Spleen (tissue), 11 donors: ENCODE measurements around the gene PRDX2. TPM values are rescaled to one million over a fixed set of nuclear protein-coding genes. Genes with fewer than 3 reads are reported as not detected.
"Not testable (repeated sequence)": the region's sequence is repeated elsewhere in the genome, so short reads cannot be mapped to it uniquely, and the experiment has no call there.

ENCODE experiments used
- DNase-seq: peaks from one replicate; pipeline ENCODE4 v3.0.0-alpha.2; 2020
- H3K27ac ChIP-seq, 8 donors: fragments of 200-600 bp; sonication (generic) in 7 of 8; 1 replicate in 4 of 8; 2 replicates in 4 of 8; pipeline versions ENCODE4 v1.5.0 to v1.8.0; 2016 to 2021; ENCODE audit warnings: inconsistent platforms in 4 of 8, mild to moderate bottlenecking in 4 of 8, moderate library complexity in 1 of 8
- H3K27me3 ChIP-seq, 7 donors: fragments of 200-600 bp; sonication (generic) in 6 of 7; replicated peaks in 1 of 7; 1 replicate in 4 of 7; 2 replicates in 3 of 7; pipeline versions ENCODE4 v1.5.0 to v1.8.0; 2016 to 2021; ENCODE audit warnings: inconsistent platforms in 3 of 7, mild to moderate bottlenecking in 1 of 7
- H3K36me3 ChIP-seq, 6 donors: fragments of 200-600 bp; sonication (generic) in 5 of 6; 1 replicate in 4 of 6; 2 replicates in 2 of 6; pipeline versions ENCODE4 v1.5.0 to v1.8.0; 2016 to 2021; ENCODE audit warnings: inconsistent platforms in 2 of 6
- H3K4me1 ChIP-seq, 6 donors: fragments of 200-600 bp; sonication (generic) in 5 of 6; 1 replicate in 3 of 6; 2 replicates in 3 of 6; pipeline versions ENCODE4 v1.5.0 to v1.8.0; 2016 to 2021; ENCODE audit warnings: inconsistent platforms in 3 of 6
- H3K4me3 ChIP-seq, 8 donors: fragments of 200-600 bp; sonication (generic) in 7 of 8; 1 replicate in 4 of 8; 2 replicates in 4 of 8; pipeline versions ENCODE4 v1.5.0 to v1.8.0; 2016 to 2021; ENCODE audit warnings: inconsistent platforms in 4 of 8, mild to moderate bottlenecking in 4 of 8, moderate library complexity in 2 of 8
- H3K9me3 ChIP-seq, 8 donors: fragments of 200-600 bp; sonication (generic) in 7 of 8; 1 replicate in 4 of 8; 2 replicates in 4 of 8; pipeline versions ENCODE4 v1.5.0 to v1.8.0; 2016 to 2021; ENCODE audit warnings: inconsistent platforms in 4 of 8
- CTCF ChIP-seq, 11 experiments: fragments of 200-600 bp in 7 of 11; fragments of 450-650 bp in 4 of 11; sonication (generic) in 4 of 11; IDR thresholded peaks in 8 of 11; conservative IDR thresholded peaks in 3 of 11; 1 replicate in 7 of 11; 2 replicates in 4 of 11; pipeline versions ENCODE4 v1.4.0 to v1.8.0; 2016 to 2021; ENCODE audit warnings: antibody characterized with exemption in 11 of 11, inconsistent platforms in 4 of 11, mild to moderate bottlenecking in 1 of 11
- POLR2A ChIP-seq, 3 donors: fragments of 450-650 bp; IDR thresholded peaks; one replicate each; pipeline ENCODE4 v1.5.1; 2017; ENCODE audit warnings: antibody characterized with exemption in 3 of 3, mild to moderate bottlenecking in 1 of 3
- POLR2AphosphoS5 ChIP-seq, 3 donors: sonication (generic); formaldehyde crosslinking; IDR thresholded peaks; one replicate each; pipeline ENCODE4 v1.5.1; 2017; ENCODE audit warnings: antibody characterized with exemption in 3 of 3
- WGBS, 5 donors: extraction: QIAGEN DNeasy Blood & Tissue Kit in 3 of 5; methylation state at CpG; one replicate each; pipeline versions ENCODE4 v1.1.5 to v1.1.7; 2013 to 2018; 5-methylcytosine and 5-hydroxymethylcytosine counted together
- intact Hi-C: fragments of 100-400 bp; cut with DNase I; formaldehyde crosslinking; loops from one replicate; pipeline ENCODE4 v1.15.0; 2023; ENCODE audit warnings: low total_unique reads
- polyA plus RNA-seq, 3 donors: library from polyadenylated mRNA; stranded (reverse); fragments of 200-250 nt; gene quantifications; one replicate each; pipeline ENCODE4 v1.2.1, GENCODE V29; 2013
- total RNA-seq, 7 donors: library from RNA; depleted of rRNA in 3 of 7; stranded (reverse); fragments of >200 nt in 3 of 7; fragmentation: NEBNext Ultra II Directional in 4 of 7; extraction: Animal tissue kit (Norgen Biotek cat#: 25700) in 4 of 7; gene quantifications; one replicate each; pipeline versions ENCODE4 v1.1.0 to v1.2.1, GENCODE V29; 2016 to 2021
- donor health status: healthy with polysubstance abuse.
- donor health status: DM: no; HTN: no; CAD: no; lungs with moderate emphysema.
- donor health status: DM: no; HTN: no; CAD: no.
- donor health status: Bipolar disorder and iron deficiency.
- donor health status: healthy.
- donor health status: DM: no; HTN: no; CAD: no.
- donor health status: DM: yes; HTN: yes; CAD: no.

PRDX2 gene
- total and polyA plus RNA-seq, 10 donors = 78.3 to 203 (median 117) TPM

- 6 to 33% (median 13%) methylated on average over 17 to 38 of the region's 38 CpGs for WGBS, 5 donors
- DNase-seq = peak; percentile 84
- Histone ChIP-seq H3K4me3 (peak overlapping the region; percentile 51 to 90 (median 78)), H3K36me3 (peaks cover 0 to 38% (median 9%) of the 10 kb centered on the region in 6 donors), H3K4me1 (peaks cover 19 to 52% (median 36%) of the 10 kb centered on the region in 6 donors), H3K27me3 (peaks cover 0 to 20% (median 0%) of the 10 kb centered on the region in 7 donors), H3K27ac (peak overlapping the region in 7 of 8 donors; percentile 52 to 82 (median 73)), H3K9me3 (no peaks in the 10 kb centered on the region)
- intact Hi-C loops = no loop called here
- no peak for TF ChIP-seq POLR2AphosphoS5 (IDR thresholded peaks at IDR 0.05)
- TF ChIP-seq CTCF (IDR thresholded peaks at IDR 0.05 in 8 of 11, conservative IDR thresholded peaks at IDR 0.05 in 3 of 11) = no peak
- no peak for TF ChIP-seq POLR2A (IDR thresholded peaks at IDR 0.05)
These were observed 606 bp downstream of the PRDX2 start for GRCh38 chr19:12800923-12801465.

GRCh38 chr19:12800466-12800770 is 1.2 kb downstream of the PRDX2 start:
- no peak for TF ChIP-seq CTCF (IDR thresholded peaks at IDR 0.05 in 8 of 11, conservative IDR thresholded peaks at IDR 0.05 in 3 of 11)
- TF ChIP-seq POLR2AphosphoS5 (IDR thresholded peaks at IDR 0.05) = no peak
- TF ChIP-seq POLR2A (IDR thresholded peaks at IDR 0.05) = no peak
- peaks cover 0 to 38% (median 9%) of the 10 kb centered on the region in 6 donors for H3K36me3 ChIP-seq
- DNase-seq = no peak
- H3K27ac ChIP-seq = peak overlapping the region in 2 of 8 donors; percentile 80 to 82
- 67 to 92% (median 86%) methylated on average over 1 of the region's 1 CpG; no CpG with 5 or more reads in 1 of the 5 donors for WGBS, 5 donors
- H3K27me3 ChIP-seq = peaks cover 0 to 20% (median 0%) of the 10 kb centered on the region in 7 donors
- H3K9me3 ChIP-seq = no peaks in the 10 kb centered on the region
- H3K4me1 ChIP-seq = peaks cover 20 to 55% (median 39%) of the 10 kb centered on the region in 6 donors
- H3K4me3 ChIP-seq = peak overlapping the region in 6 of 8 donors; percentile 11 to 90 (median 78)
- intact Hi-C loops = no loop called here

GRCh38 chr19:12799742-12800465 is 1.7 kb downstream of the PRDX2 start:
- no peaks in the 10 kb centered on the region for H3K9me3 ChIP-seq
- TF ChIP-seq CTCF (IDR thresholded peaks at IDR 0.05 in 8 of 11, conservative IDR thresholded peaks at IDR 0.05 in 3 of 11) (no peak), POLR2A (IDR thresholded peaks at IDR 0.05) (no peak), POLR2AphosphoS5 (IDR thresholded peaks at IDR 0.05) (no peak)
- no peak for DNase-seq

GRCh38 chr19:12797607-12798006 is 4.0 kb downstream of the PRDX2 start:
- not testable (repeated sequence) for H3K9me3 ChIP-seq, DNase-seq, H3K27ac ChIP-seq, H3K4me3 ChIP-seq
- H3K27me3 ChIP-seq = peaks cover 0 to 17% (median 0%) of the 10 kb centered on the region in 7 donors
- peaks cover 0 to 38% (median 9%) of the 10 kb centered on the region in 6 donors for H3K36me3 ChIP-seq
- intact Hi-C loops = loop anchor here (5.0 kb wide), 1 partner anchor 35 kb away; no protein-coding TSS in a partner anchor
- 94 to 98% (median 96%) methylated on average over 7 of the region's 7 CpGs for WGBS, 5 donors
- peaks cover 27 to 67% (median 55%) of the 10 kb centered on the region in 6 donors for H3K4me1 ChIP-seq
- peak in 1 of 11 experiments; percentile 8 for TF ChIP-seq CTCF (IDR thresholded peaks at IDR 0.05 in 8 of 11, conservative IDR thresholded peaks at IDR 0.05 in 3 of 11)

More at GRCh38 chr19:12799742-12800465, 1.7 kb downstream of the PRDX2 start:
- peaks cover 0 to 38% (median 9%) of the 10 kb centered on the region in 6 donors for H3K36me3 ChIP-seq
- peak overlapping the region in 2 of 8 donors; percentile 80 to 82 for H3K27ac ChIP-seq
- intact Hi-C loops = loop anchor here (5.0 kb wide), 1 partner anchor 38 kb away; no protein-coding TSS in a partner anchor
- peak overlapping the region in 3 of 8 donors; percentile 86 to 90 (median 89) for H3K4me3 ChIP-seq
- WGBS, 5 donors = 94 to 97% (median 95%) methylated on average over 13 to 18 of the region's 18 CpGs
- peaks cover 0 to 20% (median 0%) of the 10 kb centered on the region in 7 donors for H3K27me3 ChIP-seq
- peaks cover 20 to 61% (median 44%) of the 10 kb centered on the region in 6 donors for H3K4me1 ChIP-seq
